ENCODE data around the gene TREX2. TPM values are rescaled to one million over a fixed set of nuclear protein-coding genes. Genes with fewer than 3 reads are reported as not detected.

TREX2 gene
- total and polyA plus RNA-seq, 2 of the 4 experiments (the other 2 are of a cell fraction), result 0.36 to 0.84 TPM

- peak; percentile 28 for ATAC-seq (ENCODE audit: low read depth)
- dilution Hi-C loops (cut with HindIII; ENCODE audit: low sequenced_read_pairs, unreplicated experiment), result no loop called here
Measured at GRCh38 chrX:153469811-153470410, 24.1 kb upstream of the TREX2 start.

More at GRCh38 chrX:153469811-153470410, 24.1 kb upstream of the TREX2 start:
- H3K9me1 ChIP-seq (ENCODE audit: insufficient read depth, low read length), result 0 out of 2 replicates have a peak, but pooled peaks cover 6% of the 10 kb centered on the region
- no peak for TF ChIP-seq MAFK (IDR thresholded peaks at IDR 0.05; ENCODE audit: low read depth, low read length)
- TF ChIP-seq MXI1 (IDR thresholded peaks at IDR 0.05; ENCODE audit: borderline replicate concordance, low read depth, low read length), result peak; percentile 97
- TF ChIP-seq CTCF (conservative IDR thresholded peaks at IDR 0.05; ENCODE audit: low read depth, low read length), result 0 out of 2 replicates have a peak, but pooled peaks have one; percentile 1
- no peak overlapping the region for H3K18ac ChIP-seq (ENCODE audit: low read depth, low read length)
- peak overlapping the region; percentile 40; the same call in 1 of the 2 replicates for H3K4ac ChIP-seq (ENCODE audit: low read depth, low read length)
- H3K4me2 ChIP-seq (ENCODE audit: low read depth, low read length), result peak overlapping the region; percentile 96
- ChIA-PET CTCF (interaction anchor here (0.6 to 2.3 kb wide), 4 partner anchors 19 to 37 kb away, joined by 3 to 10 read pairs (median 6); partner anchors contain the start of gene BGN), POLR2A (ENCODE audit: unreplicated experiment) (interaction anchor here (0.6 kb wide), 1 partner anchor 25 kb away, joined by 3 read pairs; the partner anchor contains the start of gene BGN)
- BruUV-seq (replicated peaks), result no TSS peak
- H4K8ac ChIP-seq (ENCODE audit: low read depth in 2 of 2, low read length in 2 of 2), result no peak overlapping the region; a peak in 1 of 4 replicates
- in situ Hi-C loops (cut with MboI; ENCODE audit: low sequenced_read_pairs), result loop anchor here (25.0 kb wide), 1 partner anchor 433 kb away; no protein-coding TSS in a partner anchor
- no peak overlapping the region for H4K91ac ChIP-seq (ENCODE audit: insufficient read depth, low read depth, low read length)
- peak; percentile 8 for DNase-seq
- H3K4me1 ChIP-seq (ENCODE audit: control insufficient read depth, insufficient read depth, low read length), result peaks cover 14% of the 10 kb centered on the region
- WGBS, 2 experiments (ENCODE audit: extremely low coverage in 2 of 2, insufficient read length in 1 of 2), result 19% methylated on average over 12 of the region's 32 CpGs; no CpG with 5 or more reads in 1 of the 2 experiments
- H2BK15ac ChIP-seq (ENCODE audit: low read depth, low read length), result no peak overlapping the region
- no peak overlapping the region for H2BK5ac ChIP-seq (ENCODE audit: low read depth, low read length, poor library complexity, severe bottlenecking)
- H2BK20ac ChIP-seq (ENCODE audit: low read depth, low read length), result no peak overlapping the region
- peak overlapping the region; percentile 44; the same call in 1 of the 2 replicates for H3K9ac ChIP-seq (ENCODE audit: low read depth, low read length)
- H3K27ac ChIP-seq (ENCODE audit: insufficient read depth, low read length), result peak overlapping the region; percentile 29; the same call in 1 of the 2 replicates
- no peaks in the 10 kb centered on the region for H3K9me3 ChIP-seq (ENCODE audit: control insufficient read depth, insufficient read depth, low read length)
- no peaks in the 10 kb centered on the region for H4K20me1 ChIP-seq (ENCODE audit: insufficient read depth, low read length)
- H3K4me3 ChIP-seq (ENCODE audit: insufficient read depth, low read depth, low read length), result peak overlapping the region; percentile 75
- H3K79me1 ChIP-seq (ENCODE audit: low read depth in 1 of 2, low read length in 2 of 2), result peaks cover 0 to 11% of the 10 kb centered on the region in 2 experiments; a peak in 2 of 4 replicates
- H3K56ac ChIP-seq (ENCODE audit: extremely low read depth, insufficient read depth, low read length), result no peak overlapping the region; the same call in 1 of the 2 replicates
- H3K36me3 ChIP-seq (ENCODE audit: control insufficient read depth, insufficient read depth, low read length), result no peaks in the 10 kb centered on the region
- H2BK120ac ChIP-seq (ENCODE audit: low read depth, low read length), result no peak overlapping the region
- H3K23ac ChIP-seq (ENCODE audit: low read depth, low read length), result no peak overlapping the region
- intact Hi-C loops (cut with micrococcal nuclease), result no loop called here
- peak overlapping the region; percentile 90 for H2AFZ ChIP-seq (replicated peaks; ENCODE audit: low read length, poor library complexity)
- H3K14ac ChIP-seq (replicated peaks; ENCODE audit: low read depth, low read length), result no peak overlapping the region
- no peak overlapping the region for H2AK5ac ChIP-seq (ENCODE audit: low read depth, low read length)
- H2AK9ac ChIP-seq (replicated peaks; ENCODE audit: low read depth, low read length, poor library complexity), result peak overlapping the region; percentile 92
- H3K27me3 ChIP-seq (ENCODE audit: control insufficient read depth, insufficient read depth, low read length), result no peaks in the 10 kb centered on the region
- H4K5ac ChIP-seq (ENCODE audit: low read depth, low read length), result no peak overlapping the region

Measured in IMR-90 (cell line).